HEK293 (cell line): Measurements from ENCODE around the gene BST1.
A peak's percentile ranks its signal among the peaks of the same experiment; 100 is the strongest.

Experiments used
- CTCF ChIA-PET: fragments of 350-600 bp; formaldehyde crosslinking; extraction: SDS; loops from one replicate; lab custom pipeline; 2021; ENCODE audit warnings: antibody characterized with exemption; lab: Yijun Ruan, JAX
- POLR2A ChIA-PET: fragments of 300-600 bp; formaldehyde crosslinking; extraction: SDS; loops from one replicate; lab custom pipeline; 2020; ENCODE audit warnings: antibody characterized with exemption, inconsistent platforms; lab: Yijun Ruan, JAX
- H3K27ac ChIP-seq: fragments of 200-500 bp; sonication (Bioruptor generic); 2 replicates; pipeline ENCODE4 v1.5.1; 2014; ENCODE audit warnings: low read depth, low read length, control low read depth, inconsistent platforms; ENCODE audit errors: extremely low read depth
- H3K36me3 ChIP-seq, 2 experiments: fragments of 200-500 bp in 1 of 2; sonication (Bioruptor generic) in 1 of 2; 1 replicate in 1 of 2; 2 replicates in 1 of 2; pipeline ENCODE4 v1.5.1; 2014 to 2017; ENCODE audit warnings: inconsistent platforms in 2 of 2, low read length in 2 of 2; ENCODE audit not compliant: control insufficient read depth in 2 of 2, insufficient read depth in 1 of 2
- H3K4me1 ChIP-seq: fragments of 200-500 bp; sonication (Bioruptor generic); 2 replicates; pipeline ENCODE4 v1.5.1; 2014; ENCODE audit warnings: mild to moderate bottlenecking, low read length, inconsistent platforms; ENCODE audit not compliant: control insufficient read depth, insufficient read depth
- H3K4me3 ChIP-seq: 2 replicates; pipeline ENCODE4 v1.5.1; 2011; ENCODE audit warnings: low read depth, mild to moderate bottlenecking, control low read depth, low read length, moderate library complexity
- H3K9me3 ChIP-seq: fragments of 200-500 bp; sonication (Bioruptor generic); 2 replicates; pipeline ENCODE4 v1.5.1; 2014; ENCODE audit warnings: low read depth, low read length, inconsistent platforms; ENCODE audit not compliant: control insufficient read depth, insufficient read depth
- KLF16 ChIP-seq: fragments of 450-650 bp; formaldehyde crosslinking; IDR thresholded peaks from 2 replicates; pipeline ENCODE4 v1.5.1; 2017; ENCODE audit warnings: missing biosample characterization, missing genetic modification characterization
- KLF7 ChIP-seq: fragments of 450-650 bp; formaldehyde crosslinking; IDR thresholded peaks from 2 replicates; pipeline ENCODE4 v1.5.1; 2016; ENCODE audit warnings: missing biosample characterization, missing genetic modification characterization, borderline replicate concordance
- PRDM1 ChIP-seq: fragments of 450-650 bp; formaldehyde crosslinking; IDR thresholded peaks from 2 replicates; pipeline ENCODE4; 2016; ENCODE audit warnings: missing biosample characterization, missing genetic modification characterization
- SALL2 ChIP-seq: fragments of 450-650 bp; formaldehyde crosslinking; IDR thresholded peaks from 2 replicates; pipeline ENCODE4 v1.5.0; 2017; ENCODE audit warnings: missing biosample characterization, mild to moderate bottlenecking, missing genetic modification characterization, borderline replicate concordance
- SCRT2 ChIP-seq: fragments of 450-650 bp; formaldehyde crosslinking; IDR thresholded peaks from 2 replicates; pipeline ENCODE4 v1.5.1; 2016; ENCODE audit warnings: missing biosample characterization, missing genetic modification characterization
- SETDB1 ChIP-seq: IDR thresholded peaks from one replicate; pipeline ENCODE4 v1.6.1; 2017; ENCODE audit warnings: mild to moderate bottlenecking, low read length, moderate library complexity, mixed read lengths; ENCODE audit not compliant: insufficient read length
- SP3 ChIP-seq: fragments of 450-650 bp; formaldehyde crosslinking; IDR thresholded peaks from 2 replicates; pipeline ENCODE4 v1.5.1; 2016; ENCODE audit warnings: missing biosample characterization, missing genetic modification characterization
- TSHZ1 ChIP-seq: fragments of 450-650 bp; formaldehyde crosslinking; IDR thresholded peaks from 2 replicates; pipeline ENCODE4 v1.5.1; 2016; ENCODE audit warnings: missing biosample characterization, missing genetic modification characterization, borderline replicate concordance
- ZNF10 ChIP-seq: fragments of 450-650 bp; formaldehyde crosslinking; IDR thresholded peaks from 2 replicates; pipeline ENCODE4 v1.5.1; 2017; ENCODE audit warnings: missing biosample characterization, missing genetic modification characterization
- ZNF2 ChIP-seq: fragments of 450-650 bp; formaldehyde crosslinking; IDR thresholded peaks from 2 replicates; pipeline ENCODE4 v1.5.1; 2016; ENCODE audit warnings: missing biosample characterization, missing genetic modification characterization
- ZNF558 ChIP-seq: fragments of 450-650 bp; formaldehyde crosslinking; IDR thresholded peaks from 2 replicates; pipeline ENCODE4 v1.5.1; 2016; ENCODE audit warnings: missing biosample characterization, missing genetic modification characterization
- ZNF600 ChIP-seq: fragments of 450-650 bp; formaldehyde crosslinking; IDR thresholded peaks from 2 replicates; pipeline ENCODE4 v1.5.1; 2016; ENCODE audit warnings: missing biosample characterization, missing genetic modification characterization
- ZNF777 ChIP-seq: fragments of 450-650 bp; formaldehyde crosslinking; IDR thresholded peaks from 2 replicates; pipeline ENCODE4 v1.5.1; 2017; ENCODE audit warnings: missing biosample characterization, missing genetic modification characterization, borderline replicate concordance
- ZNF791 ChIP-seq: fragments of 450-650 bp; formaldehyde crosslinking; IDR thresholded peaks from 2 replicates; pipeline ENCODE4 v1.5.1; 2016; ENCODE audit warnings: missing biosample characterization, missing genetic modification characterization

The BST1 gene

GRCh38 chr4:15778289-15779241, 75.7 kb downstream of the BST1 start, which contains the start of gene CD38:
TSS of gene CD38 (plus strand) at chr4:15778328. CDS start at chr4:15778415, 87 bp downstream.
- no peak within 1 kb of the TSS for H3K27ac ChIP-seq
- POLR2A ChIA-PET = no interaction called here

GRCh38 chr4:15779306-15779705, 76.4 kb downstream of the BST1 start:
- CTCF ChIA-PET = interaction anchor here (0.6 to 1.1 kb wide), 5 partner anchors 12 to 95 kb away, joined by 3 to 4 read pairs (median 3); no protein-coding TSS in a partner anchor
- no peaks in the 10 kb centered on the region for H3K4me1 ChIP-seq
- no peak overlapping the region for H3K27ac ChIP-seq
- TF ChIP-seq ZNF777 (tag by site-specific recombination) (no peak), ZNF558 (tag by site-specific recombination) (no peak), SALL2 (tag by site-specific recombination) (no peak), ZNF791 (tag by site-specific recombination) (no peak), ZNF600 (tag by site-specific recombination) (no peak), ZNF2 (tag by site-specific recombination) (no peak), TSHZ1 (tag by site-specific recombination) (no peak), SP3 (tag by site-specific recombination) (no peak)
- TF ChIP-seq, all 188 proteins: peak for 0
- Histone ChIP-seq H3K9me3 (no peaks in the 10 kb centered on the region), H3K36me3 (no peaks in the 10 kb centered on the region), H3K4me3 (no peak overlapping the region)
- POLR2A ChIA-PET = no interaction called here

More at GRCh38 chr4:15778289-15779241, 75.7 kb downstream of the BST1 start, which contains the start of gene CD38:
- H3K9me3 ChIP-seq = no peaks in the 10 kb centered on the region
- no peak for TF ChIP-seq SETDB1
- TF ChIP-seq, all 188 proteins: peak for 0
- CTCF ChIA-PET = interaction anchor here (1.0 to 1.1 kb wide), 3 partner anchors 11 to 27 kb away, joined by 3 to 4 read pairs (median 3); no protein-coding TSS in a partner anchor
- Histone ChIP-seq H3K36me3 (no peaks in the 10 kb centered on the region), H3K4me3 (peak within 1 kb of the TSS; percentile 20), H3K4me1 (no peaks in the 10 kb centered on the region)

- Histone ChIP-seq H3K4me3 (no peak overlapping the region), H3K4me1 (no peaks in the 10 kb centered on the region), H3K9me3 (no peaks in the 10 kb centered on the region), H3K36me3 (no peaks in the 10 kb centered on the region), H3K27ac (no peak overlapping the region)
- POLR2A ChIA-PET = no interaction called here
- CTCF ChIA-PET = interaction anchor here (0.5 to 1.1 kb wide), 6 partner anchors 13 to 1706 kb away, joined by 3 to 4 read pairs (median 3); no protein-coding TSS in a partner anchor
- TF ChIP-seq SCRT2 (tag by site-specific recombination) = peak; percentile 71
- no peak for TF ChIP-seq KLF16 (tag by site-specific recombination)
Observed at GRCh38 chr4:15779809-15780208, 76.9 kb downstream of the BST1 start.

GRCh38 chr4:15781427-15782095, 78.7 kb downstream of the BST1 start:
- Histone ChIP-seq H3K4me3 (no peak overlapping the region), H3K9me3 (no peaks in the 10 kb centered on the region), H3K27ac (no peak overlapping the region), H3K4me1 (no peaks in the 10 kb centered on the region), H3K36me3 (no peaks in the 10 kb centered on the region)
- ChIA-PET POLR2A (no interaction called here), CTCF (interaction anchor here (0.6 to 1.6 kb wide), 3 partner anchors 23 to 101 kb away, joined by 3 to 5 read pairs (median 3); no protein-coding TSS in a partner anchor)
- TF ChIP-seq KLF7 (tag by site-specific recombination) (no peak), PRDM1 (no peak), ZNF10 (tag by site-specific recombination) (peak; percentile 87)
